Measurements from ENCODE around the gene RBM44.
"Not testable (repeated sequence)": the region's sequence is repeated elsewhere in the genome, so short reads cannot be mapped to it uniquely, and the experiment has no call there.

RBM44 gene

GRCh38 chr2:237760506-237761502, 37.8 kb upstream of the RBM44 start:
- 94 to 98% methylated on average over 19 to 21 of the region's 23 CpGs for WGBS, 2 experiments
- Histone ChIP-seq H3K9me3 (ENCODE audit: control insufficient read depth, low read length) (no peaks in the 10 kb centered on the region), H3K36me3 (ENCODE audit: control insufficient read depth, insufficient read depth, low read length) (peaks cover 7% of the 10 kb centered on the region), H3K4me1 (ENCODE audit: control insufficient read depth, insufficient read depth, low read length) (no peaks in the 10 kb centered on the region), H3K27ac (ENCODE audit: insufficient read depth, low read depth, low read length, poor library complexity, severe bottlenecking) (no peak overlapping the region), H3K27me3 (ENCODE audit: control insufficient read depth, insufficient read depth, low read length, poor library complexity, severe bottlenecking) (no peaks in the 10 kb centered on the region), H3K4me3 (ENCODE audit: insufficient read depth, low read depth, low read length) (no peak overlapping the region)

GRCh38 chr2:237762291-237763182, 36.0 kb upstream of the RBM44 start:
- H3K27me3 ChIP-seq (ENCODE audit: control insufficient read depth, insufficient read depth, low read length, poor library complexity, severe bottlenecking); H3K9me3 ChIP-seq (ENCODE audit: control insufficient read depth, low read length); H3K4me3 ChIP-seq (ENCODE audit: insufficient read depth, low read depth, low read length); H3K36me3 ChIP-seq (ENCODE audit: control insufficient read depth, insufficient read depth, low read length); H3K27ac ChIP-seq (ENCODE audit: insufficient read depth, low read depth, low read length, poor library complexity, severe bottlenecking); H3K4me1 ChIP-seq (ENCODE audit: control insufficient read depth, insufficient read depth, low read length): not testable (repeated sequence)
- WGBS, 2 experiments, result 90 to 93% methylated on average over 9 of the region's 9 CpGs

- WGBS, 2 experiments, result 96 to 97% methylated on average over 10 of the region's 10 CpGs
- no peaks in the 10 kb centered on the region for H3K27me3 ChIP-seq (ENCODE audit: control insufficient read depth, insufficient read depth, low read length, poor library complexity, severe bottlenecking)
Observed at GRCh38 chr2:237763812-237764211, 34.8 kb upstream of the RBM44 start.

GRCh38 chr2:237765122-237765521, 33.5 kb upstream of the RBM44 start:
- not testable (repeated sequence) for H3K27me3 ChIP-seq (ENCODE audit: control insufficient read depth, insufficient read depth, low read length, poor library complexity, severe bottlenecking); H3K4me3 ChIP-seq (ENCODE audit: insufficient read depth, low read depth, low read length); H3K9me3 ChIP-seq (ENCODE audit: control insufficient read depth, low read length); H3K36me3 ChIP-seq (ENCODE audit: control insufficient read depth, insufficient read depth, low read length); H3K4me1 ChIP-seq (ENCODE audit: control insufficient read depth, insufficient read depth, low read length); H3K27ac ChIP-seq (ENCODE audit: insufficient read depth, low read depth, low read length, poor library complexity, severe bottlenecking)
- WGBS, 2 experiments, result 95 to 96% methylated on average over 5 to 6 of the region's 6 CpGs

More at GRCh38 chr2:237763812-237764211, 34.8 kb upstream of the RBM44 start:
- H3K9me3 ChIP-seq (ENCODE audit: control insufficient read depth, low read length), result no peaks in the 10 kb centered on the region
- no peak overlapping the region for H3K4me3 ChIP-seq (ENCODE audit: insufficient read depth, low read depth, low read length)
- H3K36me3 ChIP-seq (ENCODE audit: control insufficient read depth, insufficient read depth, low read length), result no peaks in the 10 kb centered on the region
- H3K27ac ChIP-seq (ENCODE audit: insufficient read depth, low read depth, low read length, poor library complexity, severe bottlenecking), result no peak overlapping the region
- H3K4me1 ChIP-seq (ENCODE audit: control insufficient read depth, insufficient read depth, low read length), result no peaks in the 10 kb centered on the region

GRCh38 chr2:237765875-237766274, 32.7 kb upstream of the RBM44 start:
- WGBS, 2 experiments, result 95 to 96% methylated on average over 8 of the region's 8 CpGs
- no peak overlapping the region for H3K4me3 ChIP-seq (ENCODE audit: insufficient read depth, low read depth, low read length)
- no peaks in the 10 kb centered on the region for H3K36me3 ChIP-seq (ENCODE audit: control insufficient read depth, insufficient read depth, low read length)
- H3K27me3 ChIP-seq (ENCODE audit: control insufficient read depth, insufficient read depth, low read length, poor library complexity, severe bottlenecking), result no peaks in the 10 kb centered on the region
- H3K27ac ChIP-seq (ENCODE audit: insufficient read depth, low read depth, low read length, poor library complexity, severe bottlenecking), result no peak overlapping the region
- H3K4me1 ChIP-seq (ENCODE audit: control insufficient read depth, insufficient read depth, low read length), result no peaks in the 10 kb centered on the region
- no peaks in the 10 kb centered on the region for H3K9me3 ChIP-seq (ENCODE audit: control insufficient read depth, low read length)

- H3K9me3 ChIP-seq (ENCODE audit: control insufficient read depth, low read length), result no peaks in the 10 kb centered on the region
- H3K27me3 ChIP-seq (ENCODE audit: control insufficient read depth, insufficient read depth, low read length, poor library complexity, severe bottlenecking), result no peaks in the 10 kb centered on the region
- H3K4me1 ChIP-seq (ENCODE audit: control insufficient read depth, insufficient read depth, low read length), result no peaks in the 10 kb centered on the region
- no peak overlapping the region for H3K4me3 ChIP-seq (ENCODE audit: insufficient read depth, low read depth, low read length)
- no peak overlapping the region for H3K27ac ChIP-seq (ENCODE audit: insufficient read depth, low read depth, low read length, poor library complexity, severe bottlenecking)
- no peaks in the 10 kb centered on the region for H3K36me3 ChIP-seq (ENCODE audit: control insufficient read depth, insufficient read depth, low read length)
- WGBS, 2 experiments, result 81 to 88% methylated on average over 2 of the region's 2 CpGs
Observed at GRCh38 chr2:237766340-237766739, 32.2 kb upstream of the RBM44 start.

- 60 to 67% methylated on average over 2 to 3 of the region's 3 CpGs for WGBS, 2 experiments
- H3K36me3 ChIP-seq (ENCODE audit: control insufficient read depth, insufficient read depth, low read length), result no peaks in the 10 kb centered on the region
- no peak overlapping the region for H3K4me3 ChIP-seq (ENCODE audit: insufficient read depth, low read depth, low read length)
Observed at GRCh38 chr2:237772513-237772912, 26.1 kb upstream of the RBM44 start.

GRCh38 chr2:237773826-237774225, 24.8 kb upstream of the RBM44 start:
- no peaks in the 10 kb centered on the region for H3K36me3 ChIP-seq (ENCODE audit: control insufficient read depth, insufficient read depth, low read length)
- no peak overlapping the region for H3K4me3 ChIP-seq (ENCODE audit: insufficient read depth, low read depth, low read length)
- H3K9me3 ChIP-seq (ENCODE audit: control insufficient read depth, low read length), result no peaks in the 10 kb centered on the region
- no peak overlapping the region for H3K27ac ChIP-seq (ENCODE audit: insufficient read depth, low read depth, low read length, poor library complexity, severe bottlenecking)
- peaks cover 10% of the 10 kb centered on the region for H3K4me1 ChIP-seq (ENCODE audit: control insufficient read depth, insufficient read depth, low read length)
- H3K27me3 ChIP-seq (ENCODE audit: control insufficient read depth, insufficient read depth, low read length, poor library complexity, severe bottlenecking), result no peaks in the 10 kb centered on the region
- WGBS, 2 experiments, result 86 to 92% methylated on average over 15 of the region's 15 CpGs

More at GRCh38 chr2:237772513-237772912, 26.1 kb upstream of the RBM44 start:
- H3K9me3 ChIP-seq (ENCODE audit: control insufficient read depth, low read length), result no peaks in the 10 kb centered on the region
- no peak overlapping the region for H3K27ac ChIP-seq (ENCODE audit: insufficient read depth, low read depth, low read length, poor library complexity, severe bottlenecking)
- peaks cover 10% of the 10 kb centered on the region for H3K4me1 ChIP-seq (ENCODE audit: control insufficient read depth, insufficient read depth, low read length)
- no peaks in the 10 kb centered on the region for H3K27me3 ChIP-seq (ENCODE audit: control insufficient read depth, insufficient read depth, low read length, poor library complexity, severe bottlenecking)

- H3K9me3 ChIP-seq (ENCODE audit: control insufficient read depth, low read length), result no peaks in the 10 kb centered on the region
- no peaks in the 10 kb centered on the region for H3K27me3 ChIP-seq (ENCODE audit: control insufficient read depth, insufficient read depth, low read length, poor library complexity, severe bottlenecking)
- H3K4me1 ChIP-seq (ENCODE audit: control insufficient read depth, insufficient read depth, low read length), result peaks cover 10% of the 10 kb centered on the region
- no peak overlapping the region for H3K4me3 ChIP-seq (ENCODE audit: insufficient read depth, low read depth, low read length)
- no peaks in the 10 kb centered on the region for H3K36me3 ChIP-seq (ENCODE audit: control insufficient read depth, insufficient read depth, low read length)
- H3K27ac ChIP-seq (ENCODE audit: insufficient read depth, low read depth, low read length, poor library complexity, severe bottlenecking), result no peak overlapping the region
- 86 to 87% methylated on average over 13 of the region's 13 CpGs for WGBS, 2 experiments
Observed at GRCh38 chr2:237774811-237775553, 23.6 kb upstream of the RBM44 start.
